ENCODE results near the gene JMJD6. TPM values are rescaled to one million over a fixed set of nuclear protein-coding genes. Genes with fewer than 3 reads are reported as not detected.

JMJD6 gene
- total RNA-seq, 1 experiment from 2014 or later, result 28.2 TPM

Other genes with a start within 250 kb of the JMJD6 start
- 5.9 and 20.9 TPM in 2 replicates for gene RHBDF2, start 225.2 kb downstream of the JMJD6 start, total RNA-seq (2014; rRNA removed; shearing (Covaris generic); ENCODE audit: low replicate concordance)
- gene CYGB, start 188.9 kb downstream of the JMJD6 start, total RNA-seq (2014; rRNA removed; shearing (Covaris generic); ENCODE audit: low replicate concordance), result 7.6 and 14.0 TPM in 2 replicates
- gene PRCD, start 186.6 kb downstream of the JMJD6 start, total RNA-seq (2014; rRNA removed; shearing (Covaris generic); ENCODE audit: low replicate concordance), result 1.2 TPM in 1 of 2 replicates, not detected in the other
- gene ST6GALNAC2, start 140.7 kb downstream of the JMJD6 start, total RNA-seq (2014; rRNA removed; shearing (Covaris generic); ENCODE audit: low replicate concordance), result 0.15 and 0.30 TPM in 2 replicates
- gene ST6GALNAC1, start 82.8 kb downstream of the JMJD6 start, total RNA-seq (2014; rRNA removed; shearing (Covaris generic); ENCODE audit: low replicate concordance), result not detected in 2 replicates
- gene MXRA7, start 15.6 kb downstream of the JMJD6 start, total RNA-seq (2014; rRNA removed; shearing (Covaris generic); ENCODE audit: low replicate concordance), result 53.8 and 65.4 TPM in 2 replicates
- 44.4 and 44.9 TPM in 2 replicates for gene METTL23, start 233 bp upstream of the JMJD6 start, total RNA-seq (2014; rRNA removed; shearing (Covaris generic); ENCODE audit: low replicate concordance)
- gene SRSF2, start 10.7 kb upstream of the JMJD6 start, total RNA-seq (2014; rRNA removed; shearing (Covaris generic); ENCODE audit: low replicate concordance), result 292 and 619 TPM in 2 replicates
- gene MFSD11, start 11.5 kb upstream of the JMJD6 start, total RNA-seq (2014; rRNA removed; shearing (Covaris generic); ENCODE audit: low replicate concordance), result 23.8 and 24.9 TPM in 2 replicates
- gene MGAT5B, start 141.8 kb upstream of the JMJD6 start, total RNA-seq (2014; rRNA removed; shearing (Covaris generic); ENCODE audit: low replicate concordance), result 2.4 and 3.3 TPM in 2 replicates

Measured in MG63 (cell line).